Neuronal stem cell (in vitro differentiated cells): ENCODE results near the gene ANO9.
A peak's percentile ranks its signal among the peaks of the same experiment; 100 is the strongest.
"Not testable (repeated sequence)": the region's sequence is repeated elsewhere in the genome, so short reads cannot be mapped to it uniquely, and the experiment has no call there.

Source experiments
- DNase-seq: peaks from one replicate; pipeline ENCODE4 v3.0.0-alpha.2; 2013; ENCODE audit warnings: low spot score
- H2AFZ ChIP-seq: one replicate; pipeline ENCODE4 v1.6.1; 2013; ENCODE audit warnings: mild to moderate bottlenecking, low read length, inconsistent platforms
- H2AK5ac ChIP-seq: 2 replicates; pipeline ENCODE4 v1.6.1; 2013; ENCODE audit warnings: low read depth, mild to moderate bottlenecking, inconsistent platforms, low read length, moderate library complexity, mixed read lengths
- H2BK120ac ChIP-seq: 2 replicates; pipeline ENCODE4 v1.6.1; 2013; ENCODE audit warnings: low read depth, mild to moderate bottlenecking, inconsistent platforms, low read length, moderate library complexity, mixed read lengths
- H2BK12ac ChIP-seq: one replicate; pipeline ENCODE4 v1.6.1; 2013; ENCODE audit warnings: low read length, inconsistent platforms
- H2BK15ac ChIP-seq: 2 replicates; pipeline ENCODE4 v1.6.1; 2013; ENCODE audit warnings: mild to moderate bottlenecking, low read length, inconsistent platforms, mixed read lengths
- H2BK5ac ChIP-seq: one replicate; pipeline ENCODE4 v1.6.1; 2013; ENCODE audit warnings: inconsistent platforms, mild to moderate bottlenecking, low read length, moderate library complexity
- H3K14ac ChIP-seq: one replicate; pipeline ENCODE4 v1.6.1; 2013; ENCODE audit warnings: low read length, inconsistent platforms
- H3K18ac ChIP-seq: 2 replicates; pipeline ENCODE4 v1.6.1; 2013; ENCODE audit warnings: low read length, inconsistent platforms
- H3K23ac ChIP-seq: 2 replicates; pipeline ENCODE4 v1.6.1; 2013; ENCODE audit warnings: low read depth, mild to moderate bottlenecking, mixed read lengths, low read length, inconsistent platforms; ENCODE audit not compliant: poor library complexity
- H3K27ac ChIP-seq: replicated peaks from 3 replicates; pipeline ENCODE4 v1.5.1; 2013; ENCODE audit warnings: low read length, inconsistent platforms
- H3K27me3 ChIP-seq, 3 experiments: 2 replicates each; pipeline ENCODE4 v1.6.1; 2013; ENCODE audit warnings: low read length in 3 of 3, mild to moderate bottlenecking in 2 of 3, inconsistent platforms in 1 of 3, low read depth in 1 of 3, mixed read lengths in 1 of 3, moderate library complexity in 1 of 3; ENCODE audit not compliant: control insufficient read depth in 3 of 3, insufficient read depth in 3 of 3
- H3K36me3 ChIP-seq, 2 donors: replicated peaks in 1 of 2; 2 replicates each; pipeline ENCODE4 v1.6.1; 2013; ENCODE audit warnings: low read length in 2 of 2; ENCODE audit not compliant: control insufficient read depth in 2 of 2, insufficient read depth in 2 of 2
- H3K4ac ChIP-seq: 2 replicates; pipeline ENCODE4 v1.6.1; 2013; ENCODE audit warnings: inconsistent platforms, mild to moderate bottlenecking, low read length, moderate library complexity
- H3K4me1 ChIP-seq, 2 donors: 1 replicate in 1 of 2; 2 replicates in 1 of 2; pipeline ENCODE4 v1.6.1; 2013; ENCODE audit warnings: low read length in 2 of 2, low read depth in 1 of 2; ENCODE audit not compliant: control insufficient read depth in 2 of 2, insufficient read depth in 1 of 2
- H3K4me2 ChIP-seq: one replicate; pipeline ENCODE4 v1.6.1; 2013; ENCODE audit warnings: mild to moderate bottlenecking, low read length, inconsistent platforms; ENCODE audit not compliant: insufficient read depth, poor library complexity, severe bottlenecking
- H3K4me3 ChIP-seq, 2 donors: 2 replicates each; pipeline ENCODE4 v1.5.1; 2013; ENCODE audit warnings: low read length in 2 of 2, mild to moderate bottlenecking in 2 of 2, inconsistent platforms in 1 of 2, moderate library complexity in 1 of 2
- H3K79me1 ChIP-seq: one replicate; pipeline ENCODE4 v1.6.1; 2013; ENCODE audit warnings: low read depth, mild to moderate bottlenecking, inconsistent platforms, low read length, moderate library complexity
- H3K9ac ChIP-seq: one replicate; pipeline ENCODE4 v1.6.1; 2013; ENCODE audit warnings: mild to moderate bottlenecking, low read depth, low read length, inconsistent platforms; ENCODE audit not compliant: poor library complexity
- H3K9me3 ChIP-seq, 2 donors: replicated peaks in 1 of 2; 2 replicates each; pipeline versions ENCODE3 to v1.6.1; 2013; ENCODE audit warnings: low read length in 2 of 2, mild to moderate bottlenecking in 2 of 2, inconsistent platforms in 1 of 2, low read depth in 1 of 2, mixed read lengths in 1 of 2, moderate library complexity in 1 of 2; ENCODE audit not compliant: control insufficient read depth in 2 of 2, insufficient read depth in 1 of 2
- H4K8ac ChIP-seq: one replicate; pipeline ENCODE4 v1.6.1; 2013; ENCODE audit warnings: low read depth, mild to moderate bottlenecking, inconsistent platforms, low read length, moderate library complexity
- H4K91ac ChIP-seq: one replicate; pipeline ENCODE4 v1.6.1; 2013; ENCODE audit warnings: low read length, low read depth, mild to moderate bottlenecking, inconsistent platforms; ENCODE audit not compliant: poor library complexity
- WGBS, 2 donors: extraction: QIAGEN DNeasy Blood & Tissue Kit; methylation state at CpG; one replicate each; pipeline ENCODE4 v1.1.7; 2013; ENCODE audit warnings: missing lambda C conversion rate in 2 of 2, mixed read lengths in 1 of 2; ENCODE audit not compliant: insufficient read length in 2 of 2, insufficient replicate concordance in 1 of 2; ENCODE audit errors: extremely low coverage in 2 of 2; 5-methylcytosine and 5-hydroxymethylcytosine counted together

The ANO9 gene

GRCh38 chr11:390175-390574, 51.6 kb downstream of the ANO9 start:
- Histone ChIP-seq H3K14ac (no peak overlapping the region), H3K18ac (no peak overlapping the region), H3K23ac (no peak overlapping the region), H4K8ac (no peak overlapping the region), H3K4ac (no peak overlapping the region), H4K91ac (no peak overlapping the region), H3K4me1 (peaks cover 6 to 8% of the 10 kb centered on the region in 2 donors), H2AFZ (no peak overlapping the region), H3K79me1 (peaks cover 2% of the 10 kb centered on the region), H3K27me3 (peaks cover 0 to 10% (median 0%) of the 10 kb centered on the region in 3 experiments), H3K9ac (no peak overlapping the region), H3K36me3 (no peaks in the 10 kb centered on the region), H3K4me3 (no peak overlapping the region), H2BK12ac (no peak overlapping the region), H2AK5ac (peak overlapping the region; percentile 47), H2BK15ac (no peak overlapping the region), H3K27ac (no peak overlapping the region), H2BK120ac (no peak overlapping the region), H2BK5ac (no peak overlapping the region), H3K9me3 (peaks cover 12 to 18% of the 10 kb centered on the region in 2 donors), H3K4me2 (no peak overlapping the region)
- no peak for DNase-seq
- no CpG with 5 or more reads among the region's 11 CpGs for WGBS, 2 donors

- not testable (repeated sequence) for H2BK12ac ChIP-seq, H4K91ac ChIP-seq, H3K14ac ChIP-seq, H3K36me3 ChIP-seq, H2BK5ac ChIP-seq, H3K4ac ChIP-seq, H3K18ac ChIP-seq, H4K8ac ChIP-seq, H3K9ac ChIP-seq, DNase-seq, H2AFZ ChIP-seq, H3K27me3 ChIP-seq, H2BK120ac ChIP-seq, H2BK15ac ChIP-seq, H3K23ac ChIP-seq, H3K27ac ChIP-seq, H3K4me1 ChIP-seq, H3K79me1 ChIP-seq, H3K4me3 ChIP-seq, H3K4me2 ChIP-seq, H2AK5ac ChIP-seq
- no CpG with 5 or more reads among the region's 17 CpGs for WGBS, 2 donors
- peaks cover 12 to 18% of the 10 kb centered on the region in 2 donors for H3K9me3 ChIP-seq
Observed at GRCh38 chr11:389369-389768, 52.4 kb downstream of the ANO9 start.

GRCh38 chr11:387193-387793, 54.5 kb downstream of the ANO9 start:
- DNase-seq = no peak
- no peak overlapping the region for H2BK15ac ChIP-seq
- H3K4me3 ChIP-seq = no peak overlapping the region
- no CpG with 5 or more reads among the region's 4 CpGs for WGBS, 2 donors
- H3K4me2 ChIP-seq = no peak overlapping the region
- H3K14ac ChIP-seq = no peak overlapping the region
- H2AK5ac ChIP-seq = no peak overlapping the region
- no peak overlapping the region for H4K8ac ChIP-seq
- H2BK12ac ChIP-seq = no peak overlapping the region
- peaks cover 12 to 18% of the 10 kb centered on the region in 2 donors for H3K9me3 ChIP-seq
- peaks cover 5 to 8% of the 10 kb centered on the region in 2 donors for H3K36me3 ChIP-seq
- H4K91ac ChIP-seq = no peak overlapping the region
- peaks cover 0 to 10% (median 0%) of the 10 kb centered on the region in 3 experiments for H3K27me3 ChIP-seq
- no peak overlapping the region for H3K23ac ChIP-seq
- H3K4ac ChIP-seq = no peak overlapping the region
- no peak overlapping the region for H2AFZ ChIP-seq
- no peak overlapping the region for H3K18ac ChIP-seq
- H3K4me1 ChIP-seq = no peaks in the 10 kb centered on the region
- H2BK5ac ChIP-seq = no peak overlapping the region
- H2BK120ac ChIP-seq = no peak overlapping the region
- H3K27ac ChIP-seq = no peak overlapping the region
- no peak overlapping the region for H3K9ac ChIP-seq
- no peaks in the 10 kb centered on the region for H3K79me1 ChIP-seq

GRCh38 chr11:386483-386882, 55.3 kb downstream of the ANO9 start:
- Histone ChIP-seq H3K4me1 (no peaks in the 10 kb centered on the region), H3K9ac (no peak overlapping the region), H3K27me3 (peaks cover 0 to 10% (median 0%) of the 10 kb centered on the region in 3 experiments), H2BK120ac (no peak overlapping the region), H3K4ac (no peak overlapping the region), H3K18ac (no peak overlapping the region), H3K23ac (no peak overlapping the region), H2BK5ac (no peak overlapping the region), H3K27ac (no peak overlapping the region), H3K4me2 (no peak overlapping the region), H2AFZ (no peak overlapping the region), H3K79me1 (no peaks in the 10 kb centered on the region), H4K8ac (no peak overlapping the region), H3K14ac (no peak overlapping the region), H4K91ac (peak overlapping the region; percentile 89), H2BK15ac (no peak overlapping the region), H3K9me3 (peaks cover 12 to 18% of the 10 kb centered on the region in 2 donors), H2AK5ac (no peak overlapping the region), H3K36me3 (peaks cover 6 to 16% of the 10 kb centered on the region in 2 donors), H2BK12ac (no peak overlapping the region), H3K4me3 (no peak overlapping the region)
- WGBS, 2 donors = no CpG with 5 or more reads among the region's 6 CpGs
- no peak for DNase-seq
